ENCODE data around the gene S100A14.

DNA sequence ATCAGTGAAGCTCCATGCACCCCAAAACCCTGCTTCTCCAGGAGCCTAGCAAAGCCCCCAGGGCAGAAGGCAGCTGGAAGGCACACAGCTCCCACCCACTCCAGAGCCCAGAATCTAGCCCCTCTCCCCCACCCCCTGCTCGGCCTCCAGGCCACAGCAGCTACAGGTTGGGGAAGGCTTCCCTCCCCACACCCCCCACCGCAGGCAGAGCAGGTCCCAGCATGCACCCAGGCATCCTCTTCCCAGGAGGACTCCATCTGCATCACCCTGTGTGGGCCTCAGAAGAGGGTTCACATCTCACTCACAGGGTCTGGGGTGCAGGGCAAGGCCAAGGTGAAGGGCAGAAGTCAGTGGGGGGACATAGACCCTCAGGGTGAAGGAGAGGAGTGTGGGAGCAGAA lies 719 bp downstream of the S100A14 start:
- TF ChIP-seq, protein P1, sequence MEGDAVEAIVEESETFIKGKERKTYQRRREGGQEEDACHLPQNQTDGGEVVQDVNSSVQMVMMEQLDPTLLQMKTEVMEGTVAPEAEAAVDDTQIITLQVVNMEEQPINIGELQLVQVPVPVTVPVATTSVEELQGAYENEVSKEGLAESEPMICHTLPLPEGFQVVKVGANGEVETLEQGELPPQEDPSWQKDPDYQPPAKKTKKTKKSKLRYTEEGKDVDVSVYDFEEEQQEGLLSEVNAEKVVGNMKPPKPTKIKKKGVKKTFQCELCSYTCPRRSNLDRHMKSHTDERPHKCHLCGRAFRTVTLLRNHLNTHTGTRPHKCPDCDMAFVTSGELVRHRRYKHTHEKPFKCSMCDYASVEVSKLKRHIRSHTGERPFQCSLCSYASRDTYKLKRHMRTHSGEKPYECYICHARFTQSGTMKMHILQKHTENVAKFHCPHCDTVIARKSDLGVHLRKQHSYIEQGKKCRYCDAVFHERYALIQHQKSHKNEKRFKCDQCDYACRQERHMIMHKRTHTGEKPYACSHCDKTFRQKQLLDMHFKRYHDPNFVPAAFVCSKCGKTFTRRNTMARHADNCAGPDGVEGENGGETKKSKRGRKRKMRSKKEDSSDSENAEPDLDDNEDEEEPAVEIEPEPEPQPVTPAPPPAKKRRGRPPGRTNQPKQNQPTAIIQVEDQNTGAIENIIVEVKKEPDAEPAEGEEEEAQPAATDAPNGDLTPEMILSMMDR (conservative IDR thresholded peaks at IDR 0.05) = no peak
- no peak for TF ChIP-seq ZFX (IDR thresholded peaks at IDR 0.05)

All from C4-2B (cell line).